HepG2 (cell line): ENCODE results near the gene CEP20. TPM values are rescaled to one million over a fixed set of nuclear protein-coding genes. Genes with fewer than 3 reads are reported as not detected.

ENCODE experiments used
- AHR ChIP-seq: IDR thresholded peaks from 2 replicates; pipeline ENCODE4 v1.6.1; 2018; ENCODE audit warnings: missing genetic modification reagents, missing compliant biosample characterization
- CREM ChIP-seq, 2 experiments: sonication (generic) in 1 of 2; formaldehyde crosslinking in 1 of 2; IDR thresholded peaks; 2 replicates each; pipeline versions ENCODE4 v1.4.0 to v1.6.1; 2016 to 2020; ENCODE audit warnings: antibody characterized with exemption in 1 of 2, mild to moderate bottlenecking in 1 of 2, missing genetic modification reagents in 1 of 2
- GABPB1 ChIP-seq: IDR thresholded peaks from 2 replicates; pipeline ENCODE4 v1.6.1; 2016; ENCODE audit warnings: mild to moderate bottlenecking, missing genetic modification reagents, moderate library complexity, missing compliant biosample characterization
- MAF1 ChIP-seq: sonication (generic); formaldehyde crosslinking; IDR thresholded peaks from 2 replicates; pipeline ENCODE4 v1.5.0; 2020; ENCODE audit warnings: missing genetic modification reagents, borderline replicate concordance
- MBD4 ChIP-seq: IDR thresholded peaks from 2 replicates; pipeline ENCODE4 v1.6.1; 2012; ENCODE audit warnings: low read length, inconsistent platforms, borderline replicate concordance
- NAIF1 ChIP-seq: sonication (generic); formaldehyde crosslinking; IDR thresholded peaks from 2 replicates; pipeline ENCODE4 v1.5.0; 2020; ENCODE audit warnings: mild to moderate bottlenecking, missing genetic modification reagents, borderline replicate concordance
- PHB2 ChIP-seq: fragments of 450-650 bp; IDR thresholded peaks from 2 replicates; pipeline ENCODE4 v1.6.1; 2018; ENCODE audit not compliant: partially characterized antibody
- RBM39 ChIP-seq: fragments of 200-400 bp; formaldehyde crosslinking; IDR thresholded peaks from one replicate; pipeline ENCODE4 v1.6.1; 2018; ENCODE audit warnings: antibody characterized with exemption, mild to moderate bottlenecking, low read depth, low read length; ENCODE audit not compliant: poor library complexity, severe bottlenecking
- REXO4 ChIP-seq: sonication (generic); formaldehyde crosslinking; IDR thresholded peaks from 2 replicates; pipeline ENCODE4 v1.8.0; 2022; ENCODE audit warnings: missing genetic modification reagents, mild to moderate bottlenecking, borderline replicate concordance
- WIZ ChIP-seq: sonication (generic); formaldehyde crosslinking; IDR thresholded peaks from 2 replicates; pipeline ENCODE4 v1.5.1; 2020; ENCODE audit warnings: mild to moderate bottlenecking, missing genetic modification reagents
- XBP1 ChIP-seq: sonication (generic); formaldehyde crosslinking; IDR thresholded peaks from 2 replicates; pipeline ENCODE4 v1.5.0; 2020; ENCODE audit warnings: missing genetic modification reagents
- XRCC5 ChIP-seq: fragments of 200-400 bp; formaldehyde crosslinking; optimal IDR thresholded peaks from 2 replicates; pipeline ENCODE3; 2017; ENCODE audit warnings: mild to moderate bottlenecking, low read length
- ZBTB20 ChIP-seq: sonication (generic); formaldehyde crosslinking; IDR thresholded peaks from 2 replicates; pipeline ENCODE4 v1.8.1; 2023; ENCODE audit warnings: missing genetic modification reagents, low read depth, mild to moderate bottlenecking, borderline replicate concordance
- ZNF34 ChIP-seq: sonication (generic); formaldehyde crosslinking; IDR thresholded peaks from 2 replicates; pipeline ENCODE4 v1.4.0; 2020; ENCODE audit warnings: mild to moderate bottlenecking, missing genetic modification reagents, borderline replicate concordance
- ZNF501 ChIP-seq: sonication (generic); formaldehyde crosslinking; IDR thresholded peaks from 2 replicates; pipeline ENCODE4 v1.5.1; 2020; ENCODE audit warnings: mild to moderate bottlenecking, moderate library complexity, missing genetic modification reagents
- ZNF530 ChIP-seq: sonication (generic); formaldehyde crosslinking; IDR thresholded peaks from 2 replicates; pipeline ENCODE4 v1.5.0; 2020; ENCODE audit warnings: low read depth, mild to moderate bottlenecking, missing genetic modification reagents
- ZNF768 ChIP-seq: sonication (generic); formaldehyde crosslinking; IDR thresholded peaks from 2 replicates; pipeline ENCODE4 v1.4.0; 2020; ENCODE audit warnings: missing genetic modification reagents
- ZNF782 ChIP-seq: sonication (generic); formaldehyde crosslinking; IDR thresholded peaks from 2 replicates; pipeline ENCODE4 v1.4.0; 2020; ENCODE audit warnings: missing genetic modification reagents, mild to moderate bottlenecking, borderline replicate concordance
- ZSCAN5A ChIP-seq: sonication (generic); formaldehyde crosslinking; IDR thresholded peaks from 2 replicates; pipeline ENCODE4 v1.8.0; 2022; ENCODE audit warnings: mild to moderate bottlenecking, missing genetic modification reagents, borderline replicate concordance
- polyA plus RNA-seq, 8 experiments: library from polyadenylated mRNA; depleted of rRNA in 3 of 8; stranded (reverse) in 7 of 8; unstranded in 1 of 8; fragments of >200 nt; fragmentation: Illumina TruSeq in 4 of 8; extraction: Trizol in 4 of 8; gene quantifications; 2 replicates each; pipeline versions ENCODE4 v1.2.1 to v1.2.3, GENCODE V29; 2011 to 2016; ENCODE audit warnings: low read depth in 4 of 8, missing spikeins in 1 of 8, mixed read lengths in 1 of 8; ENCODE audit not compliant: insufficient read depth in 1 of 8
- total RNA-seq, 5 experiments: library from RNA; depleted of rRNA; stranded (reverse); fragments of >200 nt; fragmentation: Illumina TruSeq; extraction: Trizol; gene quantifications; 2 replicates each; pipeline ENCODE4 v1.2.3, GENCODE V29; 2016; ENCODE audit warnings: low read depth in 1 of 5
- TF ChIP-seq, protein P1 (sequence below): IDR thresholded peaks from 2 replicates; pipeline ENCODE4 v1.4.0; 2020; ENCODE audit warnings: mild to moderate bottlenecking, missing genetic modification reagents
- TF ChIP-seq, protein P2 (sequence below): sonication (generic); formaldehyde crosslinking; IDR thresholded peaks from 2 replicates; pipeline ENCODE4 v1.9.0; 2021; ENCODE audit warnings: missing genetic modification reagents, mild to moderate bottlenecking, borderline replicate concordance
- TF ChIP-seq, protein P3 (sequence below): IDR thresholded peaks from 2 replicates; pipeline ENCODE4 v1.6.1; 2018; ENCODE audit warnings: missing genetic modification reagents, mild to moderate bottlenecking, missing compliant biosample characterization

The CEP20 gene
- total and polyA plus RNA-seq, 2 of the 13 experiments (the other 11 are each of a cell fraction or from before 2014, with no cell fraction given), result 53.0 to 54.1 TPM

DNA sequence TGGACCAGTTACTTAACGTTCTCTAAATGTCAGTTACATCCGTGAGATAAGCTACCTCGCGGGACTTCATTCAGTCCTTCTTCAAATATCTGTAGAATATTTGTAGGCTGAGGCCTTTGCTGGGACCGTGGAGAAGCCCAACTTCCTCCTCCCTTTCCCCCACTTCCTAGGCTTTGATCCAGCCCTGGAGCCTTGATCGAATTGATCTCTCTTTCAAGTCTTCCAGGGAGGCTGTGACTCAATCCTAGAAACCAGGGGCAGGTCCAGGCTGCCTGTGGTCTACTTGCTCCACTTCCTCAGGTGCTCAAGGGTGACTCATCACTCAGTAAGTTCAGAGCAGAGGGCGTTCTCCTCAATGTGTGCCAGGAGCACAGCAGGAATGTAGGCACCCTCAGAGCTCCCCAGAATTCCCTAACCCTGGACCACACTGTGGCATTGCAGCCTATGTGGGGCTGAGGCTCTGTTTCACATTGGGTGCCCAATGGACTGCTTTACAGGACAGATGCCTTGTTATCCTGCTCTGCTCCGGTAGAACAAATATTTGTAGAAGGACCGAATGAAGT, 11.2 kb upstream of the CEP20 start (continued):
- 0 out of 2 replicates have a peak, but pooled peaks have one; percentile 31 for TF ChIP-seq GABPB1
- TF ChIP-seq ZNF782 (CRISPR knock-in tag), result no peak
- no peak; the same call in 1 of the 2 replicates for TF ChIP-seq ZSCAN5A (CRISPR knock-in tag)
- TF ChIP-seq XRCC5, result peak; percentile 88
- no peak for TF ChIP-seq NAIF1 (CRISPR knock-in tag)
- peak; percentile 45; the same call in 1 of the 2 replicates for TF ChIP-seq CREM (IDR thresholded peaks at IDR 0.05)
- TF ChIP-seq CREM (CRISPR knock-in tag; IDR thresholded peaks at IDR 0.05), result no peak
- TF ChIP-seq, protein P1, sequence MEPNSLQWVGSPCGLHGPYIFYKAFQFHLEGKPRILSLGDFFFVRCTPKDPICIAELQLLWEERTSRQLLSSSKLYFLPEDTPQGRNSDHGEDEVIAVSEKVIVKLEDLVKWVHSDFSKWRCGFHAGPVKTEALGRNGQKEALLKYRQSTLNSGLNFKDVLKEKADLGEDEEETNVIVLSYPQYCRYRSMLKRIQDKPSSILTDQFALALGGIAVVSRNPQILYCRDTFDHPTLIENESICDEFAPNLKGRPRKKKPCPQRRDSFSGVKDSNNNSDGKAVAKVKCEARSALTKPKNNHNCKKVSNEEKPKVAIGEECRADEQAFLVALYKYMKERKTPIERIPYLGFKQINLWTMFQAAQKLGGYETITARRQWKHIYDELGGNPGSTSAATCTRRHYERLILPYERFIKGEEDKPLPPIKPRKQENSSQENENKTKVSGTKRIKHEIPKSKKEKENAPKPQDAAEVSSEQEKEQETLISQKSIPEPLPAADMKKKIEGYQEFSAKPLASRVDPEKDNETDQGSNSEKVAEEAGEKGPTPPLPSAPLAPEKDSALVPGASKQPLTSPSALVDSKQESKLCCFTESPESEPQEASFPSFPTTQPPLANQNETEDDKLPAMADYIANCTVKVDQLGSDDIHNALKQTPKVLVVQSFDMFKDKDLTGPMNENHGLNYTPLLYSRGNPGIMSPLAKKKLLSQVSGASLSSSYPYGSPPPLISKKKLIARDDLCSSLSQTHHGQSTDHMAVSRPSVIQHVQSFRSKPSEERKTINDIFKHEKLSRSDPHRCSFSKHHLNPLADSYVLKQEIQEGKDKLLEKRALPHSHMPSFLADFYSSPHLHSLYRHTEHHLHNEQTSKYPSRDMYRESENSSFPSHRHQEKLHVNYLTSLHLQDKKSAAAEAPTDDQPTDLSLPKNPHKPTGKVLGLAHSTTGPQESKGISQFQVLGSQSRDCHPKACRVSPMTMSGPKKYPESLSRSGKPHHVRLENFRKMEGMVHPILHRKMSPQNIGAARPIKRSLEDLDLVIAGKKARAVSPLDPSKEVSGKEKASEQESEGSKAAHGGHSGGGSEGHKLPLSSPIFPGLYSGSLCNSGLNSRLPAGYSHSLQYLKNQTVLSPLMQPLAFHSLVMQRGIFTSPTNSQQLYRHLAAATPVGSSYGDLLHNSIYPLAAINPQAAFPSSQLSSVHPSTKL (CRISPR knock-in tag), result peak; percentile 84
- no peak for TF ChIP-seq MAF1 (CRISPR knock-in tag)
- TF ChIP-seq MBD4, result no peak
- TF ChIP-seq REXO4 (CRISPR knock-in tag), result no peak
- TF ChIP-seq, protein P2, sequence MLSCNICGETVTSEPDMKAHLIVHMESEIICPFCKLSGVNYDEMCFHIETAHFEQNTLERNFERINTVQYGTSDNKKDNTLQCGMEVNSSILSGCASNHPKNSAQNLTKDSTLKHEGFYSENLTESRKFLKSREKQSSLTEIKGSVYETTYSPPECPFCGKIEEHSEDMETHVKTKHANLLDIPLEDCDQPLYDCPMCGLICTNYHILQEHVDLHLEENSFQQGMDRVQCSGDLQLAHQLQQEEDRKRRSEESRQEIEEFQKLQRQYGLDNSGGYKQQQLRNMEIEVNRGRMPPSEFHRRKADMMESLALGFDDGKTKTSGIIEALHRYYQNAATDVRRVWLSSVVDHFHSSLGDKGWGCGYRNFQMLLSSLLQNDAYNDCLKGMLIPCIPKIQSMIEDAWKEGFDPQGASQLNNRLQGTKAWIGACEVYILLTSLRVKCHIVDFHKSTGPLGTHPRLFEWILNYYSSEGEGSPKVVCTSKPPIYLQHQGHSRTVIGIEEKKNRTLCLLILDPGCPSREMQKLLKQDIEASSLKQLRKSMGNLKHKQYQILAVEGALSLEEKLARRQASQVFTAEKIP (CRISPR knock-in tag), result no peak
- TF ChIP-seq ZBTB20 (CRISPR knock-in tag), result peak; percentile 58; the same call in 1 of the 2 replicates
- no peak for TF ChIP-seq ZNF768 (CRISPR knock-in tag)
- TF ChIP-seq RBM39, result no peak
- TF ChIP-seq ZNF501 (CRISPR knock-in tag), result peak; percentile 84; the same call in 1 of the 2 replicates
- TF ChIP-seq ZNF530 (CRISPR knock-in tag), result no peak
- TF ChIP-seq ZNF34 (CRISPR knock-in tag), result no peak
- TF ChIP-seq AHR (CRISPR knock-in tag), result no peak
- TF ChIP-seq, protein P3, sequence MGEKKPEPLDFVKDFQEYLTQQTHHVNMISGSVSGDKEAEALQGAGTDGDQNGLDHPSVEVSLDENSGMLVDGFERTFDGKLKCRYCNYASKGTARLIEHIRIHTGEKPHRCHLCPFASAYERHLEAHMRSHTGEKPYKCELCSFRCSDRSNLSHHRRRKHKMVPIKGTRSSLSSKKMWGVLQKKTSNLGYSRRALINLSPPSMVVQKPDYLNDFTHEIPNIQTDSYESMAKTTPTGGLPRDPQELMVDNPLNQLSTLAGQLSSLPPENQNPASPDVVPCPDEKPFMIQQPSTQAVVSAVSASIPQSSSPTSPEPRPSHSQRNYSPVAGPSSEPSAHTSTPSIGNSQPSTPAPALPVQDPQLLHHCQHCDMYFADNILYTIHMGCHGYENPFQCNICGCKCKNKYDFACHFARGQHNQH (CRISPR knock-in tag), result peak; percentile 51; the same call in 1 of the 2 replicates
- TF ChIP-seq XBP1 (CRISPR knock-in tag), result no peak
- TF ChIP-seq PHB2, result no peak
- TF ChIP-seq WIZ (CRISPR knock-in tag), result no peak
